ENCODE data around the gene MRPL50. TPM values are rescaled to one million over a fixed set of nuclear protein-coding genes. Genes with fewer than 3 reads are reported as not detected.

The MRPL50 gene
- total and polyA plus RNA-seq, 2 experiments from 2014 or later: 25.5 to 59.0 TPM

GRCh38 chr9:101371813-101372212 is 26.6 kb downstream of the MRPL50 start:
- Histone ChIP-seq H3K27ac (ENCODE audit: low read depth) (no peak overlapping the region), H3K4me1 (ENCODE audit: insufficient read depth) (peaks cover 5% of the 10 kb centered on the region; the same call in 1 of the 2 replicates), H3K36me3 (ENCODE audit: insufficient read depth) (no peaks in the 10 kb centered on the region), H3K4me3 (no peak overlapping the region), H4K20me1 (replicated peaks; ENCODE audit: insufficient read depth) (no peaks in the 10 kb centered on the region), H3K4me2 (no peak overlapping the region), H3K79me2 (replicated peaks; ENCODE audit: insufficient read depth) (no peaks in the 10 kb centered on the region), H2AFZ (no peak overlapping the region), H3K27me3 (ENCODE audit: insufficient read depth) (no peaks in the 10 kb centered on the region), H3F3A (replicated peaks; ENCODE audit: low read depth) (no peaks in the 10 kb centered on the region), H3K9me2 (ENCODE audit: insufficient read depth) (no peaks in the 10 kb centered on the region)
- Mint-ChIP-seq H3K27me3 (ENCODE audit: insufficient read depth, low read depth, poor library complexity) (no peaks in the 10 kb centered on the region), H3K4me1 (peaks cover 19% of the 10 kb centered on the region; the same call in 2 of the 3 replicates), H3K27ac (no peak overlapping the region), H3K36me3 (ENCODE audit: low read depth) (no peaks in the 10 kb centered on the region), H3K9me3 (no peaks in the 10 kb centered on the region), H3K4me3 (no peak overlapping the region)
- DNase-seq (ENCODE audit: low spot score) (no peak), ATAC-seq (no peak)
- TF ChIP-seq, protein P1, sequence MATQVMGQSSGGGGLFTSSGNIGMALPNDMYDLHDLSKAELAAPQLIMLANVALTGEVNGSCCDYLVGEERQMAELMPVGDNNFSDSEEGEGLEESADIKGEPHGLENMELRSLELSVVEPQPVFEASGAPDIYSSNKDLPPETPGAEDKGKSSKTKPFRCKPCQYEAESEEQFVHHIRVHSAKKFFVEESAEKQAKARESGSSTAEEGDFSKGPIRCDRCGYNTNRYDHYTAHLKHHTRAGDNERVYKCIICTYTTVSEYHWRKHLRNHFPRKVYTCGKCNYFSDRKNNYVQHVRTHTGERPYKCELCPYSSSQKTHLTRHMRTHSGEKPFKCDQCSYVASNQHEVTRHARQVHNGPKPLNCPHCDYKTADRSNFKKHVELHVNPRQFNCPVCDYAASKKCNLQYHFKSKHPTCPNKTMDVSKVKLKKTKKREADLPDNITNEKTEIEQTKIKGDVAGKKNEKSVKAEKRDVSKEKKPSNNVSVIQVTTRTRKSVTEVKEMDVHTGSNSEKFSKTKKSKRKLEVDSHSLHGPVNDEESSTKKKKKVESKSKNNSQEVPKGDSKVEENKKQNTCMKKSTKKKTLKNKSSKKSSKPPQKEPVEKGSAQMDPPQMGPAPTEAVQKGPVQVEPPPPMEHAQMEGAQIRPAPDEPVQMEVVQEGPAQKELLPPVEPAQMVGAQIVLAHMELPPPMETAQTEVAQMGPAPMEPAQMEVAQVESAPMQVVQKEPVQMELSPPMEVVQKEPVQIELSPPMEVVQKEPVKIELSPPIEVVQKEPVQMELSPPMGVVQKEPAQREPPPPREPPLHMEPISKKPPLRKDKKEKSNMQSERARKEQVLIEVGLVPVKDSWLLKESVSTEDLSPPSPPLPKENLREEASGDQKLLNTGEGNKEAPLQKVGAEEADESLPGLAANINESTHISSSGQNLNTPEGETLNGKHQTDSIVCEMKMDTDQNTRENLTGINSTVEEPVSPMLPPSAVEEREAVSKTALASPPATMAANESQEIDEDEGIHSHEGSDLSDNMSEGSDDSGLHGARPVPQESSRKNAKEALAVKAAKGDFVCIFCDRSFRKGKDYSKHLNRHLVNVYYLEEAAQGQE (IDR thresholded peaks at IDR 0.05; ENCODE audit: unreplicated experiment): no peak
- TF ChIP-seq ZNF114 (CRISPR knock-in tag; IDR thresholded peaks at IDR 0.05): no peak
- no peak for TF ChIP-seq CTCF (conservative IDR thresholded peaks at IDR 0.05; ENCODE audit: low read depth in 2 of 2)
- no peak for TF ChIP-seq JUNB (IDR thresholded peaks at IDR 0.05; ENCODE audit: unreplicated experiment)
- TF ChIP-seq EZH2 (IDR thresholded peaks at IDR 0.05; ENCODE audit: low read depth, unreplicated experiment): no peak
- no peak for TF ChIP-seq NANOG (IDR thresholded peaks at IDR 0.05; ENCODE audit: borderline replicate concordance)
- TF ChIP-seq STAT1 (IDR thresholded peaks at IDR 0.05; ENCODE audit: unreplicated experiment): no peak
- TF ChIP-seq EZH2phosphoT487 (IDR thresholded peaks at IDR 0.05; ENCODE audit: unreplicated experiment): no peak
- no peak for TF ChIP-seq POLR2AphosphoS5 (IDR thresholded peaks at IDR 0.05; ENCODE audit: low read depth)
- TF ChIP-seq CREB1 (CRISPR knock-in tag; IDR thresholded peaks at IDR 0.05; ENCODE audit: low read depth): no peak
- TF ChIP-seq, protein P2, sequence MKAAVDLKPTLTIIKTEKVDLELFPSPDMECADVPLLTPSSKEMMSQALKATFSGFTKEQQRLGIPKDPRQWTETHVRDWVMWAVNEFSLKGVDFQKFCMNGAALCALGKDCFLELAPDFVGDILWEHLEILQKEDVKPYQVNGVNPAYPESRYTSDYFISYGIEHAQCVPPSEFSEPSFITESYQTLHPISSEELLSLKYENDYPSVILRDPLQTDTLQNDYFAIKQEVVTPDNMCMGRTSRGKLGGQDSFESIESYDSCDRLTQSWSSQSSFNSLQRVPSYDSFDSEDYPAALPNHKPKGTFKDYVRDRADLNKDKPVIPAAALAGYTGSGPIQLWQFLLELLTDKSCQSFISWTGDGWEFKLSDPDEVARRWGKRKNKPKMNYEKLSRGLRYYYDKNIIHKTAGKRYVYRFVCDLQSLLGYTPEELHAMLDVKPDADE (IDR thresholded peaks at IDR 0.05): no peak
- TF ChIP-seq ZNF331 (CRISPR knock-in tag; IDR thresholded peaks at IDR 0.05; ENCODE audit: low read depth): no peak
- TF ChIP-seq ZNF462 (CRISPR knock-in tag; IDR thresholded peaks at IDR 0.05): no peak

Data from GM23338 (cell line).